Activated naive CD8-positive, alpha-beta T cell (primary cell): ENCODE measurements around the gene ATP6V1G3.
"Not testable (repeated sequence)": the region's sequence is repeated elsewhere in the genome, so short reads cannot be mapped to it uniquely, and the experiment has no call there.

Experiments used
- H3K27ac Mint-ChIP-seq: one replicate; pipeline ENCODE4 v1.8.0; 2021; ENCODE audit warnings: mixed read lengths
- H3K27me3 Mint-ChIP-seq: one replicate; pipeline ENCODE4 v1.8.0; 2021; ENCODE audit warnings: mixed read lengths
- H3K36me3 Mint-ChIP-seq: one replicate; pipeline ENCODE4 v1.8.0; 2021; ENCODE audit warnings: mixed read lengths
- H3K4me1 Mint-ChIP-seq: one replicate; pipeline ENCODE4 v1.8.0; 2021; ENCODE audit warnings: low read depth, mixed read lengths
- H3K4me3 Mint-ChIP-seq: one replicate; pipeline ENCODE4 v1.8.0; 2021; ENCODE audit warnings: mild to moderate bottlenecking, mixed read lengths
- H3K9me3 Mint-ChIP-seq: one replicate; pipeline ENCODE4 v1.8.0; 2021; ENCODE audit warnings: low read depth, mixed read lengths

Gene ATP6V1G3

GRCh38 chr1:198496216-198497143, 44.0 kb downstream of the ATP6V1G3 start:
- peaks cover 6% of the 10 kb centered on the region for H3K4me1 Mint-ChIP-seq
- H3K27me3 Mint-ChIP-seq: no peaks in the 10 kb centered on the region
- no peak overlapping the region for H3K4me3 Mint-ChIP-seq
- H3K27ac Mint-ChIP-seq: no peak overlapping the region
- H3K36me3 Mint-ChIP-seq: no peaks in the 10 kb centered on the region
- H3K9me3 Mint-ChIP-seq: no peaks in the 10 kb centered on the region

GRCh38 chr1:198495631-198496030, 44.8 kb downstream of the ATP6V1G3 start:
- Mint-ChIP-seq H3K27me3 (no peaks in the 10 kb centered on the region), H3K27ac (no peak overlapping the region), H3K9me3 (no peaks in the 10 kb centered on the region), H3K4me1 (peaks cover 6% of the 10 kb centered on the region), H3K36me3 (no peaks in the 10 kb centered on the region), H3K4me3 (no peak overlapping the region)

- peaks cover 6% of the 10 kb centered on the region for H3K4me1 Mint-ChIP-seq
- H3K27me3 Mint-ChIP-seq: no peaks in the 10 kb centered on the region
- H3K9me3 Mint-ChIP-seq: no peaks in the 10 kb centered on the region
- no peak overlapping the region for H3K4me3 Mint-ChIP-seq
- H3K36me3 Mint-ChIP-seq: no peaks in the 10 kb centered on the region
- H3K27ac Mint-ChIP-seq: no peak overlapping the region
These were observed 45.8 kb downstream of the ATP6V1G3 start for GRCh38 chr1:198494658-198495103.

DNA sequence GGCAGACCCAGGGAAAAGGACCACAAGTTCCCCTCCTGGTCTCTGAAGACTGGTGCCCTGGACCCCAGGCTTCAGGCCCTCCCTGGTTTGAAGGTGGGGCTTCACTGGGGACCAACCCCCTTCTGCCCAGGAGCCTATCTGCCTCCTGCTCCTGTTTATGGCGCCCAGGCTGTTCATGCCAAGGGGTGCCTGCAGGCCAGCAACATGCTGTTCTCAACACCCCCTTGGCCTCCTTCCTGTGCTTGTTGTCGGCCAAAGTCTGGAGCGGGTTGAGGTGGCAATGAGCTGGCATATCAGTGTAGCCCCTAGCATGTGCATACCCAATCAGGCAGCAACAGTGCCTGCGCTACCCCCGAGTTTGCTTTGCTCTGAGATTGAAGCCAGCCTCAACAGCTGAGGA, 46.3 kb downstream of the ATP6V1G3 start:
- H3K27ac Mint-ChIP-seq: no peak overlapping the region
- H3K4me3 Mint-ChIP-seq: no peak overlapping the region
- no peaks in the 10 kb centered on the region for H3K36me3 Mint-ChIP-seq
- H3K4me1 Mint-ChIP-seq: peaks cover 6% of the 10 kb centered on the region
- no peaks in the 10 kb centered on the region for H3K9me3 Mint-ChIP-seq
- H3K27me3 Mint-ChIP-seq: no peaks in the 10 kb centered on the region

DNA sequence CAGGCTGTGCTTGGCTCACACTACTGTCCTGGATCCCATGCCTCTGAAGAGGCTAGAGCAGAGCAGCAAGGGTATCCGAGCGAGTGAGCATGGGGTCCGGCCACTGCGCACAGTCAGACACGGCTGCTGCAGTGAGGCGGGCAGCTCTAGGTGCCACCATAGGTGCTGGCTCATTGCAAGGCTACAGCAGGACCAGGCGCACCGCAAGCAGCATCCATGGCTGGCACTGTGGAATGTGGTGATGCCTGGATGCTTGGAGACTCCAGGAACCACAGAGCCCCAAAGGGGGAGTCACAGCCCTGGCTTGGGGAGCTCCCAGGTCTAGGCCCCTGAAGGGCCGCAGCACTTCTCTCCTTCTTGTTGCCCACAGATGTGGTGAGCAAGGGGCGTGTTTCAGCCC, 47.2 kb downstream of the ATP6V1G3 start:
- Mint-ChIP-seq H3K4me1 (peaks cover 6% of the 10 kb centered on the region), H3K27me3 (no peaks in the 10 kb centered on the region), H3K4me3 (no peak overlapping the region), H3K36me3 (no peaks in the 10 kb centered on the region), H3K27ac (no peak overlapping the region), H3K9me3 (no peaks in the 10 kb centered on the region)

GRCh38 chr1:198492872-198493271, 47.6 kb downstream of the ATP6V1G3 start:
- Mint-ChIP-seq H3K27me3 (no peaks in the 10 kb centered on the region), H3K27ac (no peak overlapping the region), H3K36me3 (no peaks in the 10 kb centered on the region), H3K9me3 (no peaks in the 10 kb centered on the region), H3K4me1 (peaks cover 6% of the 10 kb centered on the region), H3K4me3 (no peak overlapping the region)

DNA sequence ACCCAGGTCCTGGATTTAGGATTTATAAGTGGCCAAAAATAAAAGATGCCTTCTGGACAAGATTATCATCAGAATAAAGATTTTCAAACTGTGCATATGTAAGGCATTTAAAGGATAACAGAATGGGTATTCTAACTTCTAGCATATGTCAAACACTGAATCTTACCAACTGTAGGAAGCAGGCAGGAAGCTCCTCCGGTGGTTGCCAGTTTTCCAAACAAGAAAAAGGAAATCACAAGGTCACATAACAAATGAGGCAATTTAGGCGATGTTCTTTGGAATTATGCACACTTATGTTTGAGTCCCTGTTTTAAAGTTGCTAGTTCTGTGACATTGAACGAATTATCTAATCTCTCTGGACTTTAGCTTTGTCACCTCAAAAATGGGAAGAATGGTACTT, 48.9 kb downstream of the ATP6V1G3 start:
- Mint-ChIP-seq H3K36me3 (no peaks in the 10 kb centered on the region), H3K9me3 (no peaks in the 10 kb centered on the region), H3K4me1 (no peaks in the 10 kb centered on the region), H3K27ac (no peak overlapping the region), H3K27me3 (no peaks in the 10 kb centered on the region), H3K4me3 (no peak overlapping the region)

DNA sequence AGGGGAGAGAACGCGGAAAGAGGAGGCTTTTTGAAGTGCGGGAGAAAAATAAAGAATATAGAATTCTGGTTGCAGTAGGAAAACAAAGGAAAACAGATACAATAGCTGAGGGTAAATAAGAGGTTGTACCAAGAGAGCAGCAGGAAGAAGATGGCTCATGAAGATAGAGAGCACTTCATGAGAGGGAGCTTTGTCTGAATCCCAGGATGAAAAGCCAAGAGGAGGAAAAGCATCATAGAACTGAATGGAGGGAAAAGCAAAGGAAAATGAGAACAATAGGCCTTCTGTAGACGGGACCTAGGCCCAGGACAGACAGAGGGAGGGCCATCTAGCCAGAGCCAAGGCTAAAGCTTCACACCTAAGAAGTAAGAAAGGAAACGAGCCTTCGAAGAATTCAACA, 49.5 kb downstream of the ATP6V1G3 start:
- no peaks in the 10 kb centered on the region for H3K4me1 Mint-ChIP-seq
- H3K27ac Mint-ChIP-seq: no peak overlapping the region
- no peaks in the 10 kb centered on the region for H3K36me3 Mint-ChIP-seq
- H3K27me3 Mint-ChIP-seq: no peaks in the 10 kb centered on the region
- no peak overlapping the region for H3K4me3 Mint-ChIP-seq
- no peaks in the 10 kb centered on the region for H3K9me3 Mint-ChIP-seq

GRCh38 chr1:198490224-198490623, 50.3 kb downstream of the ATP6V1G3 start:
- H3K9me3 Mint-ChIP-seq: no peaks in the 10 kb centered on the region
- H3K4me3 Mint-ChIP-seq: no peak overlapping the region
- no peaks in the 10 kb centered on the region for H3K4me1 Mint-ChIP-seq
- H3K27me3 Mint-ChIP-seq: no peaks in the 10 kb centered on the region
- no peaks in the 10 kb centered on the region for H3K36me3 Mint-ChIP-seq
- H3K27ac Mint-ChIP-seq: no peak overlapping the region

DNA sequence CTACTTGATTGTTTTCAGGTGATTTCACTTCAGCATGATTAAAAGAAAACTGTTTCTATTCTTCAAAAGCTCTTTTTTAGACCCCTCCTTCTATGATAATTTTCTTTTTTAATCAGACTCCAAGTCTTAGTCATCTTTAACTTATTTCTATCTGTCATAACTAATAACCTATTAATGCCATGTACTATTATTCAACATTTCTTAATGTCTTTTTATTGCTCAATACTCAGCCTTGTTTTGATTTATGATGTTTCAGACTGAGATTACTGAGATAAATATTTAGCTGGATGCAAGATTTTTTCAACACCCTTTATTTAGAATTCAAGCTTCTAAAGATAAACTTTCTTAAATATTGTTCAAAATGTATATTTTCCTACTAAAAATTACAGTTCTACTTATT, 53.6 kb downstream of the ATP6V1G3 start:
- Mint-ChIP-seq H3K27ac (no peak overlapping the region), H3K27me3 (no peaks in the 10 kb centered on the region), H3K4me1 (no peaks in the 10 kb centered on the region), H3K9me3 (no peaks in the 10 kb centered on the region), H3K36me3 (peaks cover 2% of the 10 kb centered on the region), H3K4me3 (no peak overlapping the region)

- H3K4me1 Mint-ChIP-seq: no peaks in the 10 kb centered on the region
- H3K36me3 Mint-ChIP-seq: peaks cover 4% of the 10 kb centered on the region
- H3K9me3 Mint-ChIP-seq: no peaks in the 10 kb centered on the region
- H3K4me3 Mint-ChIP-seq: no peak overlapping the region
- no peaks in the 10 kb centered on the region for H3K27me3 Mint-ChIP-seq
- no peak overlapping the region for H3K27ac Mint-ChIP-seq
These were observed 56.8 kb downstream of the ATP6V1G3 start for GRCh38 chr1:198483645-198484044.

- peaks cover 4% of the 10 kb centered on the region for H3K36me3 Mint-ChIP-seq
- H3K27me3 Mint-ChIP-seq: no peaks in the 10 kb centered on the region
- no peak overlapping the region for H3K4me3 Mint-ChIP-seq
- H3K9me3 Mint-ChIP-seq: no peaks in the 10 kb centered on the region
- H3K27ac Mint-ChIP-seq: no peak overlapping the region
- H3K4me1 Mint-ChIP-seq: no peaks in the 10 kb centered on the region
These were observed 57.5 kb downstream of the ATP6V1G3 start for GRCh38 chr1:198483006-198483405.

DNA sequence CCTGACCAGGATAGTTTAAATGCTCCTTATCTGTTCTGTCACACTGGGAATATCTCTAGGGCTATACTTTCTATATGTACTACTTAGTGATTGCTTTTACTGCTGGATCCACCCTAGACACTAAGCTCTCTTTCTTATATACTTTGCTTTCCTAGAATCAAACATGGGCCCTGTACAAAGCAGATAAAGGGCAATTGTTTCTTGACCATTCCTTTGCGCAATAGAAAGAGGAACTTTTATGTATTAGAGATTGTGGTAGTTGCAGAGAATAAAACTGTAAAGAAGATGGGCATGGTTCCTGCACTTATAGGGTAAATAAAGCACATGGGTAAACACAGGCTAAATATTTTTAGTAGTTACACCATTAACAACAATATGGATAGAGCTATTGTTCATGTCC, 58.8 kb downstream of the ATP6V1G3 start:
- H3K36me3 Mint-ChIP-seq: peaks cover 4% of the 10 kb centered on the region

DNA sequence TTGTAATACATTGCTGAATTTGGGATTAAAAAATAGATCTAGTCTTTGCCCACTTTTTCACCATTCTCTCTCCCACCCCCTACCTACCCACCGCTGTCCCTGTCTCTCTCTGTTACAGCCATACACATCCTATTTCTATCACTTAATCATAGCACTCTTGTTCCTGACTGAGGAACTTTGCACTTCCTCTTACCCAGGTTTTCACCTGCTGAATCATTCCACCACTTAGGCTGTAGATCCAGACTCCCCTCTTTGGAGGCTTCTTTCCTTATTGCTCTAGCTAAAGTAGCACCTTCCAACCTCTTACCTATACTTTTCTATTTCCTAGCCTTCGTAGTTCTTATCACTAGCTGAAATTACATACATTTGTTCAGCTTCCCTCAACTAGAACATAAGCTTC, 59.6 kb downstream of the ATP6V1G3 start:
- H3K9me3 Mint-ChIP-seq: no peaks in the 10 kb centered on the region
- H3K4me1 Mint-ChIP-seq: no peaks in the 10 kb centered on the region
- no peak overlapping the region for H3K4me3 Mint-ChIP-seq
- H3K27ac Mint-ChIP-seq: no peak overlapping the region
- H3K36me3 Mint-ChIP-seq: peaks cover 4% of the 10 kb centered on the region
- H3K27me3 Mint-ChIP-seq: no peaks in the 10 kb centered on the region

More for the DNA sequence above, 58.8 kb downstream of the ATP6V1G3 start:
- no peaks in the 10 kb centered on the region for H3K4me1 Mint-ChIP-seq
- no peaks in the 10 kb centered on the region for H3K9me3 Mint-ChIP-seq
- no peaks in the 10 kb centered on the region for H3K27me3 Mint-ChIP-seq
- H3K27ac Mint-ChIP-seq: no peak overlapping the region
- H3K4me3 Mint-ChIP-seq: no peak overlapping the region

- not testable (repeated sequence) for H3K9me3 Mint-ChIP-seq, H3K4me1 Mint-ChIP-seq, H3K4me3 Mint-ChIP-seq, H3K27me3 Mint-ChIP-seq, H3K36me3 Mint-ChIP-seq, H3K27ac Mint-ChIP-seq
These were observed 63.1 kb downstream of the ATP6V1G3 start for GRCh38 chr1:198477354-198477753.
